Spleen (tissue), 11 donors: ENCODE data around the gene ZNF736. TPM values are rescaled to one million over a fixed set of nuclear protein-coding genes. Genes with fewer than 3 reads are reported as not detected.
"Not testable (repeated sequence)": the region's sequence is repeated elsewhere in the genome, so short reads cannot be mapped to it uniquely, and the experiment has no call there.

ENCODE experiments used
- DNase-seq: peaks from one replicate; pipeline ENCODE4 v3.0.0-alpha.2; 2020
- H3K27ac ChIP-seq, 8 donors: fragments of 200-600 bp; sonication (generic) in 7 of 8; 1 replicate in 4 of 8; 2 replicates in 4 of 8; pipeline versions ENCODE4 v1.5.0 to v1.8.0; 2016 to 2021; ENCODE audit warnings: inconsistent platforms in 4 of 8, mild to moderate bottlenecking in 4 of 8, moderate library complexity in 1 of 8
- H3K27me3 ChIP-seq, 7 donors: fragments of 200-600 bp; sonication (generic) in 6 of 7; replicated peaks in 1 of 7; 1 replicate in 4 of 7; 2 replicates in 3 of 7; pipeline versions ENCODE4 v1.5.0 to v1.8.0; 2016 to 2021; ENCODE audit warnings: inconsistent platforms in 3 of 7, mild to moderate bottlenecking in 1 of 7
- H3K36me3 ChIP-seq, 6 donors: fragments of 200-600 bp; sonication (generic) in 5 of 6; 1 replicate in 4 of 6; 2 replicates in 2 of 6; pipeline versions ENCODE4 v1.5.0 to v1.8.0; 2016 to 2021; ENCODE audit warnings: inconsistent platforms in 2 of 6
- H3K4me1 ChIP-seq, 6 donors: fragments of 200-600 bp; sonication (generic) in 5 of 6; 1 replicate in 3 of 6; 2 replicates in 3 of 6; pipeline versions ENCODE4 v1.5.0 to v1.8.0; 2016 to 2021; ENCODE audit warnings: inconsistent platforms in 3 of 6
- H3K4me3 ChIP-seq, 8 donors: fragments of 200-600 bp; sonication (generic) in 7 of 8; 1 replicate in 4 of 8; 2 replicates in 4 of 8; pipeline versions ENCODE4 v1.5.0 to v1.8.0; 2016 to 2021; ENCODE audit warnings: inconsistent platforms in 4 of 8, mild to moderate bottlenecking in 4 of 8, moderate library complexity in 2 of 8
- H3K9me3 ChIP-seq, 8 donors: fragments of 200-600 bp; sonication (generic) in 7 of 8; 1 replicate in 4 of 8; 2 replicates in 4 of 8; pipeline versions ENCODE4 v1.5.0 to v1.8.0; 2016 to 2021; ENCODE audit warnings: inconsistent platforms in 4 of 8
- CTCF ChIP-seq, 11 experiments: fragments of 200-600 bp in 7 of 11; fragments of 450-650 bp in 4 of 11; sonication (generic) in 4 of 11; IDR thresholded peaks in 8 of 11; conservative IDR thresholded peaks in 3 of 11; 1 replicate in 7 of 11; 2 replicates in 4 of 11; pipeline versions ENCODE4 v1.4.0 to v1.8.0; 2016 to 2021; ENCODE audit warnings: antibody characterized with exemption in 11 of 11, inconsistent platforms in 4 of 11, mild to moderate bottlenecking in 1 of 11
- POLR2A ChIP-seq, 3 donors: fragments of 450-650 bp; IDR thresholded peaks; one replicate each; pipeline ENCODE4 v1.5.1; 2017; ENCODE audit warnings: antibody characterized with exemption in 3 of 3, mild to moderate bottlenecking in 1 of 3
- POLR2AphosphoS5 ChIP-seq, 3 donors: sonication (generic); formaldehyde crosslinking; IDR thresholded peaks; one replicate each; pipeline ENCODE4 v1.5.1; 2017; ENCODE audit warnings: antibody characterized with exemption in 3 of 3
- WGBS, 5 donors: extraction: QIAGEN DNeasy Blood & Tissue Kit in 3 of 5; methylation state at CpG; one replicate each; pipeline versions ENCODE4 v1.1.5 to v1.1.7; 2013 to 2018; 5-methylcytosine and 5-hydroxymethylcytosine counted together
- intact Hi-C: fragments of 100-400 bp; cut with DNase I; formaldehyde crosslinking; loops from one replicate; pipeline ENCODE4 v1.15.0; 2023; ENCODE audit warnings: low total_unique reads
- polyA plus RNA-seq, 3 donors: library from polyadenylated mRNA; stranded (reverse); fragments of 200-250 nt; gene quantifications; one replicate each; pipeline ENCODE4 v1.2.1, GENCODE V29; 2013
- total RNA-seq, 7 donors: library from RNA; depleted of rRNA in 3 of 7; stranded (reverse); fragments of >200 nt in 3 of 7; fragmentation: NEBNext Ultra II Directional in 4 of 7; extraction: Animal tissue kit (Norgen Biotek cat#: 25700) in 4 of 7; gene quantifications; one replicate each; pipeline versions ENCODE4 v1.1.0 to v1.2.1, GENCODE V29; 2016 to 2021
- donor health status: healthy with polysubstance abuse.
- donor health status: DM: no; HTN: no; CAD: no; lungs with moderate emphysema.
- donor health status: DM: no; HTN: no; CAD: no.
- donor health status: Bipolar disorder and iron deficiency.
- donor health status: healthy.
- donor health status: DM: no; HTN: no; CAD: no.
- donor health status: DM: yes; HTN: yes; CAD: no.

ZNF736 gene
- total and polyA plus RNA-seq, 10 donors, result 4.5 to 35.4 (median 28.6) TPM

GRCh38 chr7:64320547-64321513, 7.1 kb downstream of the ZNF736 start:
- intact Hi-C loops, result loop anchor here (5.0 kb wide), 1 partner anchor 236 kb away; no protein-coding TSS in a partner anchor
- peaks cover 0 to 44% (median 4%) of the 10 kb centered on the region in 6 donors for H3K36me3 ChIP-seq
- WGBS, 5 donors, result 73 to 85% (median 78%) methylated on average over 3 of the region's 3 CpGs
- DNase-seq, result no peak
- peak overlapping the region in 3 of 8 donors; percentile 15 to 40 (median 32) for H3K27ac ChIP-seq
- H3K4me1 ChIP-seq, result peaks cover 1 to 33% (median 13%) of the 10 kb centered on the region in 6 donors
- no peaks in the 10 kb centered on the region for H3K27me3 ChIP-seq
- TF ChIP-seq POLR2AphosphoS5 (IDR thresholded peaks at IDR 0.05) (no peak), CTCF (IDR thresholded peaks at IDR 0.05 in 8 of 11, conservative IDR thresholded peaks at IDR 0.05 in 3 of 11) (no peak), POLR2A (IDR thresholded peaks at IDR 0.05) (no peak)
- H3K9me3 ChIP-seq, result peaks cover 5 to 64% (median 54%) of the 10 kb centered on the region in 8 donors
- no peak overlapping the region for H3K4me3 ChIP-seq

- WGBS, 5 donors, result 91 to 94% (median 91%) methylated on average over 3 of the region's 3 CpGs
- not testable (repeated sequence) for DNase-seq, H3K4me3 ChIP-seq, H3K27ac ChIP-seq, H3K27me3 ChIP-seq
- Histone ChIP-seq H3K36me3 (peaks cover 0 to 70% (median 4%) of the 10 kb centered on the region in 6 donors), H3K4me1 (peaks cover 0 to 22% (median 8%) of the 10 kb centered on the region in 6 donors), H3K9me3 (peaks cover 14 to 88% (median 87%) of the 10 kb centered on the region in 8 donors)
- intact Hi-C loops, result loop anchor here (5.0 kb wide), 1 partner anchor 233 kb away; no protein-coding TSS in a partner anchor
Observed at GRCh38 chr7:64324166-64324565, 10.4 kb downstream of the ZNF736 start.

GRCh38 chr7:64348713-64349210, 35.0 kb downstream of the ZNF736 start:
- 91 to 98% (median 95%) methylated on average over 3 of the region's 3 CpGs for WGBS, 5 donors
- H3K27ac ChIP-seq, DNase-seq, H3K4me3 ChIP-seq, H3K4me1 ChIP-seq, intact Hi-C loops, H3K27me3 ChIP-seq: not testable (repeated sequence)
- Histone ChIP-seq H3K9me3 (peaks cover 40 to 100% (median 100%) of the 10 kb centered on the region in 8 donors), H3K36me3 (peaks cover 2 to 99% (median 49%) of the 10 kb centered on the region in 6 donors)

GRCh38 chr7:64359543-64359942, 45.8 kb downstream of the ZNF736 start:
- Histone ChIP-seq H3K9me3 (peaks cover 21 to 100% (median 100%) of the 10 kb centered on the region in 8 donors), H3K36me3 (peaks cover 0 to 13% (median 0%) of the 10 kb centered on the region in 6 donors), H3K27ac (no peak overlapping the region), H3K4me1 (no peaks in the 10 kb centered on the region), H3K4me3 (no peak overlapping the region), H3K27me3 (no peaks in the 10 kb centered on the region)
- no peak for TF ChIP-seq CTCF (IDR thresholded peaks at IDR 0.05 in 8 of 11, conservative IDR thresholded peaks at IDR 0.05 in 3 of 11)
- no peak for TF ChIP-seq POLR2AphosphoS5 (IDR thresholded peaks at IDR 0.05)
- TF ChIP-seq POLR2A (IDR thresholded peaks at IDR 0.05), result no peak
- intact Hi-C loops, result no loop called here
- 72 to 88% (median 79%) methylated on average over 2 of the region's 2 CpGs for WGBS, 5 donors
- DNase-seq, result no peak

GRCh38 chr7:64371116-64371515, 57.4 kb downstream of the ZNF736 start:
- no peak for DNase-seq
- intact Hi-C loops, result no loop called here
- Histone ChIP-seq H3K27me3 (no peaks in the 10 kb centered on the region), H3K9me3 (peaks cover 4 to 100% (median 84%) of the 10 kb centered on the region in 8 donors), H3K36me3 (no peaks in the 10 kb centered on the region), H3K27ac (no peak overlapping the region), H3K4me3 (no peak overlapping the region), H3K4me1 (no peaks in the 10 kb centered on the region)
- TF ChIP-seq CTCF (IDR thresholded peaks at IDR 0.05 in 8 of 11, conservative IDR thresholded peaks at IDR 0.05 in 3 of 11) (no peak), POLR2A (IDR thresholded peaks at IDR 0.05) (no peak), POLR2AphosphoS5 (IDR thresholded peaks at IDR 0.05) (no peak)
- 88 to 96% (median 91%) methylated on average over 2 of the region's 2 CpGs for WGBS, 5 donors
